Kidney epithelial cell (primary cell): Measurements from ENCODE around the gene FTO. TPM values are rescaled to one million over a fixed set of nuclear protein-coding genes. Genes with fewer than 3 reads are reported as not detected.

Experiments used
- DNase-seq: peaks from one replicate; pipeline ENCODE4 v3.0.0-alpha.2; 2010; ENCODE audit warnings: low read depth
- H3K27me3 ChIP-seq: 2 replicates; pipeline ENCODE4 v1.6.0; 2011; ENCODE audit warnings: low read length; ENCODE audit not compliant: control insufficient read depth, insufficient read depth
- H3K36me3 ChIP-seq: 2 replicates; pipeline ENCODE4 v1.5.1; 2011; ENCODE audit warnings: low read length; ENCODE audit not compliant: control insufficient read depth, insufficient read depth
- H3K4me3 ChIP-seq: 2 replicates; pipeline ENCODE4 v1.5.1; 2011; ENCODE audit warnings: low read depth, mild to moderate bottlenecking, control low read depth, low read length
- total RNA-seq: library from RNA; depleted of rRNA; stranded (reverse); fragments of >200 nt; gene quantifications from 2 replicates; pipeline ENCODE4 v1.2.3, GENCODE V29; 2015
- TF ChIP-seq, protein P1 (sequence below): IDR thresholded peaks from 2 replicates; pipeline ENCODE4 v1.5.1; 2011; ENCODE audit warnings: mild to moderate bottlenecking, moderate library complexity, low read length, control low read depth, inconsistent platforms; ENCODE audit not compliant: insufficient read depth, poor library complexity, severe bottlenecking

FTO gene
- total RNA-seq, 1 donor from 2014 or later: 66.9 TPM

DNA sequence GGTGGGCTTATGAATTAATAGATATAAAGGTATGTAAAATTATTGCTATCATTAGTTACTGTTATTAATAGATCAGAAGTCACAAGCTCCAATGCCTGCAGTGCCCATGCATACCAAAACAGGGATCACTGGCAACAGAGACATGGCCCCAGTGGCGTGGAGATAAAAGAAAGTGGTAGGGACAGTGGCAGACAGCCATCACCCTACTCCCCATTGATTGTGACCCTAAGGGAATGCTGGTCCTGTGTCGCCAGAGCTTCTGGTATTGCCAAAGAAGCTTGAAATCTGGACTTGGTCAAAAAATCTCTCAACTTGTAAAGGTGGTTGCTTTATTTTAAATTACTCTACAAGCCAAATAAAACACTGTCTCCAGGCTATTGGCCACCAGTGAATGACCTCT, 303.5 kb downstream of the FTO start:
- H3K36me3 ChIP-seq: no peaks in the 10 kb centered on the region
- H3K27me3 ChIP-seq: no peaks in the 10 kb centered on the region
- no peak for DNase-seq
- no peak overlapping the region for H3K4me3 ChIP-seq
- TF ChIP-seq, protein P1, sequence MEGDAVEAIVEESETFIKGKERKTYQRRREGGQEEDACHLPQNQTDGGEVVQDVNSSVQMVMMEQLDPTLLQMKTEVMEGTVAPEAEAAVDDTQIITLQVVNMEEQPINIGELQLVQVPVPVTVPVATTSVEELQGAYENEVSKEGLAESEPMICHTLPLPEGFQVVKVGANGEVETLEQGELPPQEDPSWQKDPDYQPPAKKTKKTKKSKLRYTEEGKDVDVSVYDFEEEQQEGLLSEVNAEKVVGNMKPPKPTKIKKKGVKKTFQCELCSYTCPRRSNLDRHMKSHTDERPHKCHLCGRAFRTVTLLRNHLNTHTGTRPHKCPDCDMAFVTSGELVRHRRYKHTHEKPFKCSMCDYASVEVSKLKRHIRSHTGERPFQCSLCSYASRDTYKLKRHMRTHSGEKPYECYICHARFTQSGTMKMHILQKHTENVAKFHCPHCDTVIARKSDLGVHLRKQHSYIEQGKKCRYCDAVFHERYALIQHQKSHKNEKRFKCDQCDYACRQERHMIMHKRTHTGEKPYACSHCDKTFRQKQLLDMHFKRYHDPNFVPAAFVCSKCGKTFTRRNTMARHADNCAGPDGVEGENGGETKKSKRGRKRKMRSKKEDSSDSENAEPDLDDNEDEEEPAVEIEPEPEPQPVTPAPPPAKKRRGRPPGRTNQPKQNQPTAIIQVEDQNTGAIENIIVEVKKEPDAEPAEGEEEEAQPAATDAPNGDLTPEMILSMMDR: no peak

DNA sequence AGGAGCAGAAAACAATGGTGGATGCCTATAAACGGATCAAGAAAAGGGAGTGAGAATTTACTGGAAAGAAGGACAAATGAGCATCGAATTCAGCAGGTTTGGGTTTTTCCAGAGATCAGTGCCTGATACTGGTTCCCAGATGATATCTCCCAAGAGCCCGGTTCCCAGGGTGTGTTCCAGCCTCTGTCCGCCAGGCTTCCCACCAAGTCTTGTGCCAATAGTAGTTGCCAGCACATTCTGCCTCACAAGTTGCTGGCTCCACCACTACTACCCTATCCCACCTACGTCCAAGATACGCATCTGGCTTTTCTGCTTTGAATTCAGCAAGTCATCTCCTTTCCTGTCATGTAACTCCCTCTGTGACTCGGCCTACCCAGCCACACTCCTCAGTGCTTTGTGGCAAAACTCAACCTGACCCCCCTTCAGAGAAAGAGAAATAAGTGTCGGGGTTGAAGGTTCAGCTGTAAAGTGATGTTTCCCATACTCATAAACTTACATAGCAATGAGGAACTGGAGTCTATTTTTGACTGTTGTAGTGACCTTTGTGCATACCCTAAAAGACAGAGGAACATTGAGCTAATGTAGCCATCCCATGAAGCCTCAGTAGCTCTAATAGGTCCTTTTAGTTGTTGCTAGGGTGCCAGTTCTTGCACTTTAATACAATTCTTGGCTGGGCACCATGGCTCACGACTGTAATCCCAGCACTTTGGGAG, 305.7 kb downstream of the FTO start:
- Histone ChIP-seq H3K36me3 (no peaks in the 10 kb centered on the region), H3K27me3 (no peaks in the 10 kb centered on the region), H3K4me3 (no peak overlapping the region)
- DNase-seq: no peak
- TF ChIP-seq, protein P1: no peak

DNA sequence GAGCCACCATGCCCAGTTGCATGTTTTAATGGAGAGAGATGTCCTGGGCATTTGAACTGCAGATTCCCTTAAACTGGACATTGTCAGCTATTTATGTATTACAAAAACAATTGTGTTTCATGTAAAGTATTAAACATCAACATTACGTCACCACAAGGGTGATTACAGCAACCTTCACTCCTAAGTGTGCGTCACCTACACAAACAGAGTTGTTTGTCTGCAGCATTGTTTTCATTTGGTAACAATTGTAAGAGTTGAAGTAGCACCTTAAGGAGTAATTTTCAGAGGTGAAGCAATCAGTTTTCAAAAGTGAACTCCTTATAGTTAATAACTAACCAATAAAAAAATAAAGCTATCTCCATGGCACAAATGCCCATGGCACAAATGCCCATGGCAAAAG, 311.2 kb downstream of the FTO start:
- no peak for DNase-seq
- no peaks in the 10 kb centered on the region for H3K36me3 ChIP-seq
- H3K4me3 ChIP-seq: no peak overlapping the region
- TF ChIP-seq, protein P1: no peak
- no peaks in the 10 kb centered on the region for H3K27me3 ChIP-seq

DNA sequence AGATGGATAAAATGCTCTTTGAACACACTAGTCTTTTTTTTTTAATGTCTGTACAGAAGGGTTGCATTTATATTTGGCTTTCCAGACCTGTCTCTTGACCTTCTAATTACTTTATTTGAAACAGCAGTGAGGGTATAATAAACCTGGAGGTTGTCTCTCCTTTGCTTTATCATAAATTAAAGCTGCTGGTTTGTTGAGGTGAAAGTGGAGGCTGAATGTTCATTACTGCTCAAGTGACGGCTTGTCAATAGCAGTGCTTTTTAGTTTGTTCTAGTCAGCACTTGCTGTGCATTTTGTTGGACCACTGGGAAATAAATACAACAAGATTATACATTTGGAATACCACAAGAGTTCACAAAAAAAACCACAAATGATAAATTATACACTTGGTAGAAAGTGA, 318.4 kb downstream of the FTO start:
- no peaks in the 10 kb centered on the region for H3K36me3 ChIP-seq
- TF ChIP-seq, protein P1: no peak
- no peaks in the 10 kb centered on the region for H3K27me3 ChIP-seq
- DNase-seq: no peak
- no peak overlapping the region for H3K4me3 ChIP-seq

DNA sequence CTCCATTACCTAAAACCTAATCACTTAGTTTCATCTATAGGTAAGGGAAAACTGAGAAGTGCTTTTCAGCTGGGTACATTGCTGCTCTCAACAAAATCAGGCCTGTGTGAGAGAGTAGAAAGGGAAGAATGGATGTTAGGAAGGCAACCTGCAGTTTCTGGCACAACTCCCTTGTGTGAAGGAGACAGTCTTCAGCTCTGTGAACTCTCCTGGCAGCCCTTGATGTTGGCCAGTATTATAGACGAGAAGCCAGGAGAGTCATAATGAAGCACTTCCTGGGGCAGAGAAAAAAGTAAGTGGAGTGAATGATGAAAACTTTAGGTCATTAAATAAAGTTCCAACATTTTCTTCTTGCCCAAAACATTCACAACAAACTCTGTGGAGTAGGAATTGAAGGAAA, 322.5 kb downstream of the FTO start:
- Histone ChIP-seq H3K36me3 (no peaks in the 10 kb centered on the region), H3K4me3 (no peak overlapping the region), H3K27me3 (no peaks in the 10 kb centered on the region)
- TF ChIP-seq, protein P1: no peak
- no peak for DNase-seq

DNA sequence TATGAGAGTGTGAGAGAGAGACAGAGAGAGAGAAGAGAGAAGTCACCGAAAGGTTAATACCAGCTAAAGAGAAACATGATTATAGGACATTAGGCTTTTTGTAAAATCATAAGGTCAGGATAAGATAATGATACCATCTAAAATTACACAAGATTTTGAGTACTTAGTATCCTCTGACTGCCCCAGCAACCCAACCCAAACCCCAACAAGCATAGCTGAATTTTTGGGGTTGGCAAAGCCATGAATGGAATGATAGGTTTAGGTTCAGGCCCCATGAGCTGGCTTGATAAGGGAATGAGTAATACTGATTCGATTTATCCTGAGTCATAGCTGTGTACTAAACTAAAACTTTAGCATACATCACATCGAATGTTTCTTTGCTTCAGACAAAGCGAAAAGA, 323.1 kb downstream of the FTO start:
- no peaks in the 10 kb centered on the region for H3K36me3 ChIP-seq
- no peak overlapping the region for H3K4me3 ChIP-seq
- DNase-seq: no peak
- no peaks in the 10 kb centered on the region for H3K27me3 ChIP-seq
- TF ChIP-seq, protein P1: no peak
